GM19455 (cell line): ENCODE results near the gene ADCY5.

Experiments used
- ATAC-seq: cut with Tn5 transposase; IDR thresholded peaks from one replicate; pipeline ENCODE4 v1.9.1; 2021; ENCODE audit not compliant: unreplicated experiment

Gene ADCY5

DNA sequence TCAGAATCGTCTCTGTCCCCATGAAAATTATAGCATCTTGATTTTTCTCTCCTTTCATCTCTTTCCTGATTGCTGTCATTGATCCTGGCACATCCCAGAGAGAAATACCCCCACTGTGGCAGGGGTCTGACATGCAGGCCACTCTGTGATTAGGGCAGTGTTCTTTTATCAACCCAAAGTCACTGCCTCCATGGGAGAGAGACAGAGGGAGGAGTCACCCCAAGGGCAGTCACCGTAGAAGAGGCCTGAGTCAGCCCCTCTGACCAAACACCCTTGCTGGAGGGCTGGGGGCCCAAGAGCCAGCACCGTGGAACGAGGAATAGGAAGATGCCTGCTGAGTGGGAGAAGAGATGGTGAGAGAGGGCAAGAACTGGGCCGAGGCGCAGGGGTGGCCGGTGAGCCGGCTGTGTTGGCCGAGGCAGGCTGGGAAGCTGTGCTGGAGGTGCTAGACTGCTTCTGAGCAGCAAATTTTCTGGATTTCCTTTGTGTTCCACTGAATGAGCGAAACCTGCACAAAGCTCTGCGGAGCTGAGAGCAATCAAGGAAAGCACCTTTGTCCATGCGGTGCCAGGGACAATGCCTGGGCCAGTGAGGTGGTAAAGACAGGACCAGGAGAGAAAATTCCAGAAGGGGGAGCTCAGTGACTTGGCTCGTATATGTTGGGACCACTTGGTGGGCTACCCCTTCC is 103.8 kb downstream of the ADCY5 start:
- ATAC-seq = no peak

DNA sequence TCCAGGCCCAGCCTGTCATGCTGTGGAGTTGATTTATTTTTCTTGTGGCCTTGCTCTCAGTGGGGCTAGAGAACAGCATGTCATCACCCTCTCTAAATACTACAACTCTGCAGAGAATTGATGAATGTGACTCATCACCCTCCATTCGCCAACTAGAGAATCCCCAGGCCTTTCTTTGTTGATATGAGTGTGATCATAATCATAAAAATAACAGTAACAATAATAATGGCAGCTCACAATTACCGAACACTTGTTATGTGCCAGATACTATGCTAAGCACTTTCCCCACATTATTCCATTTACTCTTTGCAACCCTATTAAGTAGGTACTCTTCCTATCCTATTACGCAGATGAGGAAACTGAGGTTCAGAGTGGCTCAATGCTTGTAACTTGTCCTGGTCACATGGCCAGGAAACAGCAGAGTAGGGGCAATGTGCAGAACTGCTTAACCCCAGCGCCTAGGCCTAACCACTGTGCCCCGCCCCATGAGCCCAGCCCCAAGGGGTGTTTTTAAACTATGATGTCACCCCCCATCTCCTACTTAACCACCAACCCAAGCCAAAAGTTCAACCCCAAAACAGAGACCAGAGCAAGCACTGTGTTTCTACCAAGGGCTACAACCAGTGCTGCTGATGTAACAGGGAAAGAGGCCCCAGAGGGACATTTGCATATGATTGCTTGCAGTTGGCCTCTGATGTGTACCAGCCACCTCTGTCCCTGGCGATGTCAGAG is 104.5 kb downstream of the ADCY5 start:
- ATAC-seq = no peak

DNA sequence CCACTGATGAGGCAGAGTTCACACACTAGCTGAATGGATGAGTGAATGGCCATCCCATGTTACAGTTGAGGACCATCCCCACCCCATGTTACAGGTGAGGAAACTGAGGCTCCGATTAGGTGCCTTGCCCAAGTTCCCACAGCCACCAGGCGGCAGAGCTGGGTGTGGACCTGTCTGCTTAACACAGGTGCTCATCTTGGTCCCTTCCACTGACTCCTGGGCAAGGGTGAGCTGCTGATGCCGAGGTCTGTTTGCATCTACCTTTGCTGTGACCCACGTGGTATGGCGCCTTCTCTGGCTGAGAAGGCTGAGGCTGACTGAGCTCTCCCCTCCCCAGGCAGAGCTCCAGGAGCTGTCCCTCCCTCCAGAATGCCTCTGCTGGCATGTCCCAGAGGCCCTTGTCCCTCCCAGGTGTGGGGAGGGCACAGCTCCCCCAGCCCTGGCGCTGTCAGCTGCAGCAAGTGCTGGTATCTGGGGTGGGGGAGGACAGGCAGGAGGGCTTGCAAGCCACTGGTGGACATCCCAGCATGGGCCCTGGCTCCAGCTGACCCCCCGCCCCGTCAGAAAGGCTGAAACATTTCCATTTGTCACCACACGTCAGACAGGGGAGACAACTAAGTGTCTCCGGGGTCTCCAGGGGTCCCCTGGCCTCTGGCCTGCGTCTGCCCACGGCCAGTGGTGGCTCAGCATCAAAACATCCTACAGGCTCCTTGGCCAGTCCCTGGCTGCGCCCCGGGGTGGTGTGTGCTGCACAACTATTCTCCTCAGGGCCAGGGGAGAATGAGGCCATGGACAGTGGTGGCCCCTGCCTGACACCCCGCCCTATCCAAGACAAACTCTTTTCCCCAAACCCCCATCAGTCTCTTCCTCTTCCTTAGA is 105.4 kb downstream of the ADCY5 start:
- no peak for ATAC-seq

DNA sequence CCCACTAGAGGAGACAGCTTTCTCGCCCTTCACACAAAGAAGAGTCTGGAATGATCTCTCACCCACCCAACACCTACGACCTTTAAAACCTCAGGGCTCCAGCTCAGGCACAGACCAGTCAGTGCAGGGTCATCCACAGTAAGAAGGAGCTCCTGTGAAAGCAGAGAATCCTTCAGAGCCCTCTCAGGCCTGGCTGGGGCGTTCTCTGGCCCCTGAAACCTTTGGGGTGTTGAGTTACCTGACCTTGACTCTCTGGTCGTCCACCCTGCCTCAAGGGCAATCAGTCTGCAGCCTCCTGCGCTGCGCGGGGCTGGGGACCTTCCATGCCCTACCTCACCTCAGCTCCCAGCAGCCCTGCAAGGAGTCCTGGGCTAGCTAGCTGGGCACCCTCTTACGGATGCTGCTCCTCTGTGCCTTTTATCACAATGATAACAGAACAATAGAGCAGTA is 106.2 kb downstream of the ADCY5 start:
- ATAC-seq = no peak

DNA sequence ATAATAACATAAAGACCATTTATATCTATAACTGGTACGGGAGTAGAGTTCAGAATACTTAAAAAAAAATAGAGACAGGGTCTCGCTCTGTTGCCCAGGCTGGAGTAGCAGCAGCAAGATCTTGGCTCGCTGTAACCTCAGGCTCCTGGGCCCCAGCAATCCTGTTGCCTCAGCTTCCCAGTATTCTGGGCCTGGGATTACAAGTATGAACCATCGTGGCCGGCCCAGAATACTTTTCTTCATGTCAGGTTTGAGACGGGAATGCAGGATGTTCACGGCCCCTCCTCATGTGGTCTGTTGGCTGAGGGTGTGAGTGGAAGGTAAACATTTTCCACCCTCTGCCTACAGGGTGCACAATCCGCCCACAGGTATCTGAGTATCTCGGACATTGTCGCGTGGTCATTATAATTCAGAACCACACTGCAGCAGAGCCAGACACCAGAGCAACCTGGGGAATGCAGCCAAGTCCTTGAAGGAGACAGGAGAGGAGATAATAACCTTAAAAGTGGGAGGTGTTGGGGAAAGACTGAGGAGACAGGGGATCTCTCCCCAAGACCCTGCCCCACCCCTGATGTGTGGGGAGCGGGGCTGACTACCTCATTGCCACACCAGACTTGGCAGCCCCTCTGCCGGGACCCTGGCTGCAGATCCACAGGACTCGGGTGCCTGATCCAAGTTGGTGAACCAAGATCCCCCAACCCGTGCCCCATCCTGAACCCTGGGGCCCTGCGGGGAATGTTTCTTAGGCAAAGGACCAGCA is 106.8 kb downstream of the ADCY5 start:
- no peak for ATAC-seq

DNA sequence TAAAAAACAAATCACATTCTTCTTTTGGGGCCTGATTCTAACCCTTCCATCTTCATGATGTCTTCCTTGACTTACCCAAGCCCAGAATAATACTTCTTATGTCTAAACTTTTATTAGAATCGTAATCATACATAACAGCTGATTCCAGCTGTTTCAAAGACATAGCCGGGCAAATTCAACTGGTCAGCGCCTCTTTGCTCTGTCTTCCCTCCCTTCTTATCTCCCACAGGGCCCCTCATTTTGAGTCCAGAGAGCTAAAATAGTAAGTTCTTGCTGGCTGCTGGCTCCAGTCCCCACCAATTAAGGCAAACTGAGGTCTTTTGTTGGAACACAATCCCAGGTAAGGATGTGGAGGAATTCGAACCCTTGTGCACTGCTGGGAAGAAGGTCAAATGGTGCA is 108.6 kb downstream of the ADCY5 start:
- ATAC-seq = no peak

DNA sequence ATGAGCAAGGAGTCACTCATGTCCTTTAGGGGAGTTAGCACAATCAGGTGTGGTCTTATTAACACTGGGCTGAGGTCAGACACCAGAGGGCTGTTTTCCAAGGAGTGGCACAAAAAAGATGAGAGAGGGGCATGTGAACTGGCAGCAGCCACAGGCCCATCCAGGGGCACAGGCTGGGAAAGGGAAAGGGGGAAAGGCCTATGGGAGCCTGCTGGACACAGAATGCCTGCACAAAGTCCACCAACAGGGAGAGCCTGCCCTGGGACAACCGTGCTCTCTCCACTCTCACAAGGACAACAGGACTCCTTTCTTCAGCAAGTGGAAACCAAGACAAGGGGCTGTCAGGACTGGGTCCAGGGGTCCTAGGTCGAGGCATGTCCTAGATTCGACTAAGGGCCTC is 109.6 kb downstream of the ADCY5 start:
- ATAC-seq = no peak

DNA sequence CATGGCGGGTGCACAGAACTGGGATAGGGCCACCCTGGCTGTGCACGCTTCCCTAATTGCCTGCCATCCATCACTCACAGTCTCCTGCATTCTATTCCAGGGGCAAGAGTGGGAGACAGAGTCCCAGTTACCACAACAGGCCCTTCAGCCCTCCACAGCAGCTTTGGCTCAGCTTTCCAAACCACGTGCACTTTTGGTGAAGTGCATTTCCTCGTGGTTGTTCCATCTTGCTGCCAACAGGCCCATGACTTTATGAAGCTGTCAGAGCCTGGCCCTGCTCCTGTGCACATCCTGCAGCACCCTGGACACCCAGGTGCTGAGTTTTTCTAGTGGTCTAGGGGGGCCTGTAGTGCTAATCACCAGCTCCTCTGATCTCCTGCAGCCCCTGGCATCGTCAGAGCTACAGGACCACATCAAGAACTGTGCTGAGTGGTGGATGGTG is 110.2 kb downstream of the ADCY5 start:
- ATAC-seq = no peak

DNA sequence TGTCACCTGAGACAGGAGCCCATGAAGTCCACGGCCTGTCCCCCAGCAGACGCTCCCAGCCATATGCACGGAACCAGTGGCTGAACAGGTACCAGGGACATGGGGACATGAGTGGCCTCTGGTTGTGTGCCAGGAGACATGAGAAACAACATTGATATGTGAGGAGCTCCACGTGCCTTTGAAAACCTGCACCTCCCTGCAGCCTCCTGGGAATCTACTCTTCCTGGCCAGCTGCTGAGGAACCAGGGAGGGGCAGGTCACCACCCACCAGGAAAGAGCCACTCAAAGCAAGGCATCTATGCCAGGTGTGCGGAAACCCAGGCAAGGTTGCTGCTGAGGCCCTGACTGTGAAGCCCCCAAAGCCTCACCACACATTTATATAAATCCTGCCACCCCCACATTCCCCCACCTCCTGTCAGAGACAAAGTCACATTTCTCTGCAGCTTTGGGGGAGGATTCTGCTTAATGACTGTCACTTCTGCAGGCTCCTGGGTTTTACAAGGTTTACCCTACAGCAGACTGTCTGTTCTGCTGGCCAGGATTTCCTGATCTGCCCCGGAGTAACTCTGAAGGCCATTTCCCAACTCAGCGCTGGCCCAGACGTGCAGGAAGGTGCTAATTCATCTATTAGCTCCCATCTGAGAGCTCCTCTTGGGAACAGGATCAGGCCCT is 110.8 kb downstream of the ADCY5 start:
- ATAC-seq = no peak

DNA sequence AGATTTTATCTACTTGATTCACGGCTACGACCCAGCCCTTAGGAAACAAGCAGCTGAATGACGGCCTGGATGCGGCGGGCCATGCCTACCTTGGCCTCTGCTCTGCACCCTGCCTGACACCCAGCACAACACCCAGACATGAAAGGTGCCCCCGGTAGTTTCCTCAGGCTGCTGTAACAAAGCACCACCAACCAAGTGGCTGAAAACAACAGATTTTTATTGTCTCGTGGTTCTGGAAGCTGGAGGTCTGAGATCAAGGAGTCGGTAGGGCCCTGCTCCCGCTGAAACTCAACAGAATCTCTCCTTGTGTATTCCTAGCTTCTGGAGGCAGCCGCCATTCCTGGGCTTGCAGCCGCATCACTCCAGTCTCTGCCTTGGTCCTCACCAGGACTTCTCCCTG is 111.7 kb downstream of the ADCY5 start:
- no peak for ATAC-seq

DNA sequence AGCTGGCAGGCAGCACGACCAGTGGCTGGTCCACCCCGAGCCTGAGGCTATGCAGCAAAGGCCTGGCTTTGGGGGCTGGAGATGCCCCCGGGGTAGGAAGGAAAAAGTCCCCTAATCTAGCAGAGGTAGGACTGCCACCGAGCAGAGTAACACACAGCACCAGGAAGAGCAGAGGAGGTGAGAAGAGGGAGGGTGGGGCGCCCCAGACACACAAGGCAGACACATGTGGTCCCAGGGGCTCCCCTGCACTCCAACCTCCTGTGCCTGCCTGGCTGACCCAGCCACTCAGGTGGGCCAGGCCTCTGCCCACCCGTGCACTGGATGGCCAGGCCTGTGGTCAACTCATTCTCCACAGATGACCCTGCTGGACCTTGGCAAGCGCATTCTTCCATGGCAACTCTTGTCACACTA is 112.4 kb downstream of the ADCY5 start:
- ATAC-seq = no peak

DNA sequence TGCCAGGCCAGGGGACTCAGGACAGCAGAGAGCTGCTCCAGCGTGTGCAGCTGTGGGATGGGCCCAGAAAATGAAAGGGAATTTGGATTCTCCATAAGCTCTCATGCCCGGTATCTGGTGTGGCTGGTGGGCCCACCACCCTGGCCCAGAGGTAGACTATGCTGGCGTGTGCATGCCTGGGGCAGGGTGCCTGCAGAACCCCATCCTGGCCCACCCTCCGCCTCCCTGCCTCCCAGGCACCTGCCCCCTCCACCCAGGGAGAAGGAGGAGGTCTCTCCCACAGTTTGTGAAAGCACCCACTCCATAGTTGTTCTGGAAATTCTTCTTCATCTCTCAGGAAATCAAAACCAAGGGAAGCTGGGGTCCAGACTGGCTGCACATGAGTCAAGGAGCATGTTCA is 112.9 kb downstream of the ADCY5 start:
- no peak for ATAC-seq

DNA sequence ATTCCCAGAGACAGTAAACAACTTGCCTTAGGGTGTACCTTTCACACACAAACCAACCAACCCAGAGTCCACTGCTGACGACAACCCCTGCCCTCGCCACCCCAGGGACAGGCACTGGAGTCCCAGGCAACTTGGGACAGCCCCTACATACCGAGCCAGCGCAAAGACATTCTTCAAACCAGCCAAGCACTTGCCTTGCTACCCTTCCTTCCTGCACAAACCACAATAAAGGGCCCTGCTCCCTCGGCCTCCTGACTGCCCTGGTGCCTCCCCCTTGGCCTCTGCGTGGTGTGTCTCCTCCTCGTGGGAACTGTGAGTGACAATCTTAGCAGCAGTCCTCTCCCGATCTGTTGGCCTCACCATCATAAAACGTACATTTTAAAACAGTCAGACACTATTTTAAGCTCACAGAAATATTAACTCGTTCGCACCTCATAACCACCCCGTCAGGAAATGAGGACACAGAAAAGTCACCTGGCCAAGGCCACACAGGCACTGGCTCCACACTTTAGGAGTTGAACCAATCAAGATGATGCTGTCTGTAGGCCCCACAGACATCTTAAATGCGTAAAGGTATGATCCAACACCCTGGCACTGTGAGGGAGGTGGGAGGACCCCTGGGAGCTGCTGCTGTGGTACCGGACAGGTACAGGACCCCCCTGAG is 113.8 kb downstream of the ADCY5 start:
- no peak for ATAC-seq

DNA sequence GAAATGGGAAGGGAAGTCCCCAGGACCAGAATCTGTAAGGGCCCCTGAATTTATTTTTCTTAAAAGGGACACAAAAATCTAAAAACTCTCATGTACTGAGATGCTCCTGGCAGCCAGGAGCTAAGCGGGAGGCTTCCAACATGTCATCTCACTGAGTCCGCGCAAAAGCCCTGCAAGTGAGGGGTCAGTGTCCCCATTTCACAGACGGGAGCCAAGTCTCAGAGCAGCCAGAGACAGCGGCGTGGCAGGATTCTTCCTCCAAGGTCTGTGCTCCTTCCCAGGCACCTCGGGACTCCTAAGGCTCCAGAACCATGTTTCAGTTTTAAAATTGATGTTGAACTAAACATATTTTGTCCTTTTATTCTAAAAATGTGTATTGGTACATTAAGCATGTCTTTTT is 114.8 kb downstream of the ADCY5 start:
- no peak for ATAC-seq

DNA sequence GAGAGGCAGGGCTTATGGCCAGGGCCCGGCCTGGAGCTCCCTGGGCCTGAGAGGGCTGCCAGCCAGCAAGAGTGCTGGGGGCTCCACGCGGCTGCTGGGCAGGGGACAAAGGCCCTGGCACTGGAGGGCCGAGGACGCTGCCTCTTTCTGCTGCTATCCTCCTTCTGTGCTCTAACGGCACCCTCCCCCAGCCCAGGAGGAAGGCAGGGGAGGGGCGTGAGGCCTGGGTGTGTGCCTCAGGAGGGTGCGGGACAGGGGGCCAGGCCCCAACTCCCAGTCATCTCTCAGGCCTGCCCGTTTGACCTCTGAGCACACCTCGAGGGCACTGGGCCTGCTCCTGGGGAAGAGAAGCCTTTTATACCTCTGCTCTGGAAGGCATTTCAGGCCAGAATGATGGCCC is 115.5 kb downstream of the ADCY5 start:
- ATAC-seq = no peak

DNA sequence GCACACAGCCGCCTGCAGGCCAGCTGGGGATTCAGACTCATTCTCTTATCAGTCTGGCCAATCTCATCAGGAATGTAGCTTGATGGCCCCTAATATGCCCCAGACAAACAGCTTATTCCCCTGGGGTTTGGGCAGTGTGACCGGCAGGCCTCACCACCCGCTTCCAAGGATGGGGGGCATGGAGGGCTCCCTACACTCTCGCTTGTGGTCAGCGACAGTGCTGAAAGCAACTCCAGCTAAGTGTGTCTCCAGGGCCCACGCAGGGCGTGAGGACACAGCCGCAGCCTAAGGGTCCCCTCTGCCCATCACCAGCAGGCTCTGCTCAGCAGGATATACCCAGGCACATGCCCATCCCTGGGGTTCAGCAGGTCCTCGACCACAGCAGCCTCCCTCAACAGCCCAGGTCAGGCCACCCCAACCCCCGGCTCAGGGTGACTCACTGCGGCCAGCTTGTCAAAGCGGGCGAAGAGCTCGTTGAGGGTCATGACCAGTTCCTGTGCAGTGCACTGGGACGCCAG is 116.7 kb downstream of the ADCY5 start:
- no peak for ATAC-seq

DNA sequence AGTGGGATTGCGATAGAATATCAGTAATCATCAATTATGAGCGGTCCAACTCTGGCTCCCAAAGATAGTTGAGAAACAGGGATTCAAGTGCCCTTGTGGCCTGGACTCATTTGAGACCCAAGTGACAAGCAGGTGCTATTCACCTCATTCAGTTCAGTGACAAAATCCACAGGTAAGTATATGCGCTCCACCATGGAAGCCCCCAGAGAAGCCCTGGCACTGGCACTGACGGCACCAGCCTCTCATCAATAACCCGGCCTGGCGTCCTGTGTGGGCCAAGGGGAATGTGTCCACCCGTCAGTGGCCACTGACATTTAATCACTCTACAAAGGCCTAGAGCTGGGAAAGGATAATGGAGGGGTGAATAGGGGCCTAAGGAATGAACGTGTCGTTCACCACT is 117.2 kb downstream of the ADCY5 start:
- no peak for ATAC-seq

DNA sequence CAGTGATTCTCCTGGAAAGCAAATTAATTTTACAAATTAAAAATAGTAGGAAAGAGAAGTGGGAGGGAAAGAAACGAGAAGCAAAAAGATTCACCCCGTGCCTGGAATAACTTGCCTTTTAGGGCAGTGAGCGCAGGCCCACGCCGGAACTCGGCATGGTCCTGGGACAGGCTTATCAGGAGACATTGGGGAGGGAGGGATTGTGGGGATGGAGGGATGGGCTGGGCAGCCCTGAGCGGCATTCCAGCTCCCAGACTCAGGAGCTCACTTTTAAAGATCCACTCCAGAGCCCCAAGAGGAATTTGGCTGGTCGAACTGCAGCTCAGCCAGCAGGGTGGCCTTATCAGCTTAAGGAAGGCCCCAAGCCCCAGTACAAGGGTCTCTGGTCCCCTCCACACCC is 117.9 kb downstream of the ADCY5 start:
- no peak for ATAC-seq

DNA sequence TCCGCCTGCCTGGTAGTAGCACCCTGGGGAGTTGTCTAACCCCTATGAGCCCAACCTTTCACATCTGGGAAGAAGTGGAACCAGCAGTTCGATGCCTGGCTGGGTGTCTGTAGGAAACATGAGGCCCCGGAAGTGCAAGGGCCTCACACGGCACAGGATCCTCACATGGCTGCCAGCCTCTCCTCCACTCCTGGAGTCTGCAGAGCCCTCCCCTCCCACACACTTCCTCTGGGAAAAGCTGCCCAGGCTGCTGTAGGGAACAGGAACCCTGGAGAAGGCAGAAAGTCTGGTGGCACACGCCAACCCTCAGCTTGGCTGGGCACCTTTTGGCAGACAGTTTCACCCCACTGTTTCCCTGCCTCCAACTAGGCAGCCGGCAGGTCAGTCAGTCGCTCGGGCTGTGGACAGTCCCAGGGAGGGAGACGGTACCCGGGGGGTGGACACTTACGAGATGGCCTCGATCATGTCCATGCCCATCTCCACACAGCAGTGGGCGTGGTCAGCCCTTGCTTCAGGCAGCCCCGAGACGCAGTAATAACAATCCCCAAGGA is 118.4 kb downstream of the ADCY5 start:
- no peak for ATAC-seq
